HepG2 (cell line): ENCODE measurements around the gene TPST1. TPM values are rescaled to one million over a fixed set of nuclear protein-coding genes. Genes with fewer than 3 reads are reported as not detected.
A peak's percentile ranks its signal among the peaks of the same experiment; 100 is the strongest.

Experiments
- ATAC-seq: fragments of 200-7000 bp; cut with Tn5 transposase; 3 replicates; pipeline ENCODE4 v1.9.1; 2020; ENCODE audit warnings: mild to moderate bottlenecking, moderate library complexity
- BruUV-seq: library from RNA; stranded (reverse); fragments of 400-500 nt; replicated peaks from 2 replicates; lab custom pipeline; 2021; lab: Mats Ljungman, UMichigan
- CTCF ChIA-PET: fragments of 300-600 bp; formaldehyde crosslinking; extraction: SDS; loops from one replicate; lab custom pipeline; 2021; ENCODE audit warnings: low total read pairs, inconsistent platforms, low intra/inter-chr PET ratio; lab: Yijun Ruan, JAX
- POLR2A ChIA-PET: fragments of 350-600 bp; sonication (Branson Sonifier 250); formaldehyde crosslinking; loops from one replicate; lab custom pipeline; 2020; ENCODE audit warnings: antibody characterized with exemption, inconsistent platforms; lab: Yijun Ruan, JAX
- DNase-seq: peaks from one replicate; pipeline ENCODE4 v3.0.0-alpha.2; 2015; ENCODE audit warnings: low spot score
- FAIRE-seq: peaks from 3 replicates; lab custom pipeline; 2011; peaks lifted over from hg19 to GRCh38; lab: Jason Lieb, UNC
- H2AFZ ChIP-seq: one replicate; pipeline ENCODE4 v1.6.1; 2011; ENCODE audit warnings: low read length, inconsistent platforms
- H3K27ac ChIP-seq: fragments of 300-600 bp; 3 replicates; pipeline ENCODE4 v1.8.0; 2011; ENCODE audit warnings: mixed run types, mild to moderate bottlenecking, mixed read lengths, low read length, inconsistent platforms; ENCODE audit not compliant: insufficient read depth; ENCODE audit errors: extremely low read length
- H3K27me3 ChIP-seq, 2 experiments: fragments of 200-600 bp in 1 of 2; 2 replicates in 1 of 2; 3 replicates in 1 of 2; pipeline versions ENCODE4 v1.6.0 to v1.8.0; 2011; ENCODE audit warnings: low read length in 2 of 2, mild to moderate bottlenecking in 2 of 2, moderate library complexity in 2 of 2, inconsistent platforms in 1 of 2; ENCODE audit not compliant: insufficient read depth in 2 of 2, control insufficient read depth in 1 of 2
- H3K36me3 ChIP-seq, 2 experiments: fragments of 200-600 bp in 1 of 2; replicated peaks in 1 of 2; 2 replicates in 1 of 2; 3 replicates in 1 of 2; pipeline versions ENCODE4 v1.5.1 to v1.8.0; 2011; ENCODE audit warnings: low read length in 2 of 2, inconsistent platforms in 1 of 2; ENCODE audit not compliant: insufficient read depth in 2 of 2, control insufficient read depth in 1 of 2
- H3K4me1 ChIP-seq: 2 replicates; pipeline ENCODE4 v1.5.1; 2012; ENCODE audit warnings: low read length, inconsistent platforms; ENCODE audit not compliant: insufficient read depth
- H3K4me2 ChIP-seq: 2 replicates; pipeline ENCODE4 v1.6.0; 2011; ENCODE audit warnings: low read depth, low read length, inconsistent platforms
- H3K4me3 ChIP-seq, 3 experiments: fragments of 200-600 bp in 1 of 3; sonication (generic), shearing (Covaris generic) in 1 of 3; replicated peaks in 1 of 3; 2 replicates each; pipeline ENCODE4 v1.5.1; 2011 to 2016; ENCODE audit warnings: low read length in 3 of 3, inconsistent platforms in 2 of 3, low read depth in 2 of 3, mild to moderate bottlenecking in 2 of 3, control low read depth in 1 of 3, mixed read lengths in 1 of 3; ENCODE audit not compliant: insufficient read depth in 1 of 3
- H3K79me2 ChIP-seq: one replicate; pipeline ENCODE4 v1.6.1; 2011; ENCODE audit warnings: low read length, inconsistent platforms; ENCODE audit not compliant: insufficient read depth
- H3K9ac ChIP-seq: 2 replicates; pipeline ENCODE4 v1.6.0; 2011; ENCODE audit warnings: mild to moderate bottlenecking, low read depth, low read length, inconsistent platforms; ENCODE audit not compliant: insufficient read depth
- H3K9me3 ChIP-seq: 2 replicates; pipeline ENCODE4 v1.5.1; 2012; ENCODE audit warnings: mild to moderate bottlenecking, low read length
- H4K20me1 ChIP-seq: 2 replicates; pipeline ENCODE4 v1.6.0; 2011; ENCODE audit warnings: inconsistent platforms, mild to moderate bottlenecking, low read length, moderate library complexity; ENCODE audit not compliant: insufficient read depth
- BCLAF1 ChIP-seq: fragments of 450-650 bp; IDR thresholded peaks from 2 replicates; pipeline ENCODE4 v1.6.1; 2017; ENCODE audit warnings: mild to moderate bottlenecking
- HNRNPLL ChIP-seq: fragments of 200-400 bp; formaldehyde crosslinking; IDR thresholded peaks from 2 replicates; pipeline ENCODE4 v1.6.1; 2017; ENCODE audit warnings: mild to moderate bottlenecking, low read depth, low read length; ENCODE audit not compliant: poor library complexity, severe bottlenecking
- ZFY ChIP-seq: sonication (generic); formaldehyde crosslinking; IDR thresholded peaks from 2 replicates; pipeline ENCODE4 v1.4.0; 2020; ENCODE audit warnings: missing genetic modification reagents
- ZMYM4 ChIP-seq: sonication (generic); formaldehyde crosslinking; IDR thresholded peaks from 2 replicates; pipeline ENCODE4 v1.8.1; 2023; ENCODE audit warnings: mild to moderate bottlenecking, missing genetic modification reagents
- ZNF12 ChIP-seq: sonication (generic); formaldehyde crosslinking; IDR thresholded peaks from 2 replicates; pipeline ENCODE4 v1.5.0; 2020; ENCODE audit warnings: missing genetic modification reagents
- ZNF234 ChIP-seq: sonication (generic); formaldehyde crosslinking; conservative IDR thresholded peaks from 2 replicates; pipeline ENCODE4 v1.5.1; 2020; ENCODE audit warnings: mild to moderate bottlenecking, missing genetic modification reagents
- ZNF367 ChIP-seq: sonication (generic); formaldehyde crosslinking; IDR thresholded peaks from 2 replicates; pipeline ENCODE4 v1.4.0; 2020; ENCODE audit warnings: missing genetic modification reagents, borderline replicate concordance
- ZNF512B ChIP-seq: sonication (generic); formaldehyde crosslinking; IDR thresholded peaks from 2 replicates; pipeline ENCODE4 v1.5.1; 2020; ENCODE audit warnings: missing genetic modification reagents, mild to moderate bottlenecking, borderline replicate concordance
- ZNF724P ChIP-seq: sonication (generic); formaldehyde crosslinking; IDR thresholded peaks from 2 replicates; pipeline ENCODE4 v1.8.0; 2022; ENCODE audit warnings: missing genetic modification reagents, borderline replicate concordance
- ZNF75D ChIP-seq: sonication (generic); formaldehyde crosslinking; IDR thresholded peaks from 2 replicates; pipeline ENCODE4 v1.8.1; 2023; ENCODE audit warnings: missing genetic modification reagents, mild to moderate bottlenecking, borderline replicate concordance
- ZNF800 ChIP-seq: sonication (generic); formaldehyde crosslinking; IDR thresholded peaks from 2 replicates; pipeline ENCODE4 v1.4.0; 2020; ENCODE audit warnings: missing genetic modification reagents
- WGBS: methylation state at CpG from one replicate; pipeline ENCODE4 v1.1.6; 2017; ENCODE audit warnings: low lambda C conversion rate; 5-methylcytosine and 5-hydroxymethylcytosine counted together
- in situ Hi-C: cut with HindIII; loops from 2 replicates; pipeline ENCODE4 v1.10.0; 2017; ENCODE audit warnings: low pct_unique_long_range_greater_than_20kb; ENCODE audit not compliant: extremely low pct_ligation_motif_present
- intact Hi-C: fragments of 100-400 bp; cut with micrococcal nuclease; formaldehyde crosslinking; loops from one replicate; pipeline ENCODE4 v1.10.0; 2022; ENCODE audit not compliant: unreplicated experiment
- polyA plus RNA-seq, 8 experiments: library from polyadenylated mRNA; depleted of rRNA in 3 of 8; stranded (reverse) in 7 of 8; unstranded in 1 of 8; fragments of >200 nt; fragmentation: Illumina TruSeq in 4 of 8; extraction: Trizol in 4 of 8; gene quantifications; 2 replicates each; pipeline versions ENCODE4 v1.2.1 to v1.2.3, GENCODE V29; 2011 to 2016; ENCODE audit warnings: low read depth in 4 of 8, missing spikeins in 1 of 8, mixed read lengths in 1 of 8; ENCODE audit not compliant: insufficient read depth in 1 of 8
- total RNA-seq, 5 experiments: library from RNA; depleted of rRNA; stranded (reverse); fragments of >200 nt; fragmentation: Illumina TruSeq; extraction: Trizol; gene quantifications; 2 replicates each; pipeline ENCODE4 v1.2.3, GENCODE V29; 2016; ENCODE audit warnings: low read depth in 1 of 5
- TF ChIP-seq, protein P1 (sequence below): sonication (generic); formaldehyde crosslinking; IDR thresholded peaks from 2 replicates; pipeline ENCODE4 v1.4.0; 2020; ENCODE audit warnings: missing genetic modification reagents, mild to moderate bottlenecking, borderline replicate concordance

Gene TPST1
- total and polyA plus RNA-seq, 2 of the 13 experiments (the other 11 are each of a cell fraction or from before 2014, with no cell fraction given): 24.3 to 34.1 TPM

- FAIRE-seq: no peak
- in situ Hi-C loops (no loop called here), intact Hi-C loops (no loop called here)
- Histone ChIP-seq H2AFZ (no peak overlapping the region), H3K9ac (peak overlapping the region; percentile 37), H3K79me2 (peaks cover 23% of the 10 kb centered on the region), H4K20me1 (no peaks in the 10 kb centered on the region), H3K27ac (peak overlapping the region; percentile 51), H3K4me1 (peaks cover 29% of the 10 kb centered on the region), H3K36me3 (peaks cover 0 to 12% of the 10 kb centered on the region in 2 experiments; a peak in 3 of 5 replicates), H3K9me3 (no peaks in the 10 kb centered on the region), H3K27me3 (no peaks in the 10 kb centered on the region), H3K4me2 (peak overlapping the region; percentile 65), H3K4me3 (peak overlapping the region in 2 of 3 experiments; percentile 13 to 17; a peak in 2 of 6 replicates)
- no peak for DNase-seq
- ChIA-PET POLR2A (interaction anchor here (1.2 to 2.0 kb wide), 3 partner anchors 8 to 109 kb away, joined by 3 to 7 read pairs (median 6); partner anchors contain the start of gene TPST1), CTCF (no interaction called here)
- BruUV-seq: no TSS peak
- 90% methylated on average over 5 of the region's 5 CpGs for WGBS
- ATAC-seq: peak; percentile 63
- no peak for TF ChIP-seq ZNF367
- no peak for TF ChIP-seq ZFY (CRISPR knock-in tag)
- no peak for TF ChIP-seq ZNF724P (CRISPR knock-in tag)
- no peak for TF ChIP-seq BCLAF1
- TF ChIP-seq ZNF234 (CRISPR knock-in tag): no peak
- no peak for TF ChIP-seq HNRNPLL
- TF ChIP-seq ZNF512B (CRISPR knock-in tag): no peak
- TF ChIP-seq ZNF75D (CRISPR knock-in tag): no peak
- no peak for TF ChIP-seq ZNF800 (CRISPR knock-in tag)
- TF ChIP-seq ZMYM4 (CRISPR knock-in tag): no peak
- TF ChIP-seq, protein P1, sequence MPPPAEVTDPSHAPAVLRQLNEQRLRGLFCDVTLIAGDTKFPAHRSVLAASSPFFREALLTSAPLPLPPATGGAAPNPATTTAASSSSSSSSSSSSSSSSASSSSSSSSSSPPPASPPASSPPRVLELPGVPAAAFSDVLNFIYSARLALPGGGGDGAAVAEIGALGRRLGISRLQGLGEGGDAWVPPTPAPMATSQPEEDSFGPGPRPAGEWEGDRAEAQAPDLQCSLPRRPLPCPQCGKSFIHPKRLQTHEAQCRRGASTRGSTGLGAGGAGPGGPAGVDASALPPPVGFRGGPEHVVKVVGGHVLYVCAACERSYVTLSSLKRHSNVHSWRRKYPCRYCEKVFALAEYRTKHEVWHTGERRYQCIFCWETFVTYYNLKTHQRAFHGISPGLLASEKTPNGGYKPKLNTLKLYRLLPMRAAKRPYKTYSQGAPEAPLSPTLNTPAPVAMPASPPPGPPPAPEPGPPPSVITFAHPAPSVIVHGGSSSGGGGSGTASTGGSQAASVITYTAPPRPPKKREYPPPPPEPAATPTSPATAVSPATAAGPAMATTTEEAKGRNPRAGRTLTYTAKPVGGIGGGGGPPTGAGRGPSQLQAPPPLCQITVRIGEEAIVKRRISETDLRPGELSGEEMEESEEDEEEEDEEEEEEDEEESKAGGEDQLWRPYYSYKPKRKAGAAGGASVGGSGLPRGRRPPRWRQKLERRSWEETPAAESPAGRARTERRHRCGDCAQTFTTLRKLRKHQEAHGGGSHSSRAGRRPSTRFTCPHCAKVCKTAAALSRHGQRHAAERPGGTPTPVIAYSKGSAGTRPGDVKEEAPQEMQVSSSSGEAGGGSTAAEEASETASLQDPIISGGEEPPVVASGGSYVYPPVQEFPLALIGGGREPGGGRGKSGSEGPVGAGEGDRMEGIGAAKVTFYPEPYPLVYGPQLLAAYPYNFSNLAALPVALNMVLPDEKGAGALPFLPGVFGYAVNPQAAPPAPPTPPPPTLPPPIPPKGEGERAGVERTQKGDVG (CRISPR knock-in tag): no peak
- no peak for TF ChIP-seq ZNF12 (CRISPR knock-in tag)
Observed at GRCh38 chr7:66238773-66239466, 33.8 kb downstream of the TPST1 start.
